ENCODE results near the gene WDR89. TPM values are rescaled to one million over a fixed set of nuclear protein-coding genes. Genes with fewer than 3 reads are reported as not detected.
"Not testable (repeated sequence)": the region's sequence is repeated elsewhere in the genome, so short reads cannot be mapped to it uniquely, and the experiment has no call there.

Gene WDR89
- total RNA-seq, 1 donor from 2014 or later: 7.7 TPM

- TF ChIP-seq CTCF (conservative IDR thresholded peaks at IDR 0.05; ENCODE audit: low read depth, low read length): no peak
- DNase-seq (ENCODE audit: low read depth): no peak
- no peak overlapping the region for H3K4me3 ChIP-seq (ENCODE audit: low read depth, low read length)
Measured at GRCh38 chr14:63624203-63624602, 17.5 kb downstream of the WDR89 start.

DNA sequence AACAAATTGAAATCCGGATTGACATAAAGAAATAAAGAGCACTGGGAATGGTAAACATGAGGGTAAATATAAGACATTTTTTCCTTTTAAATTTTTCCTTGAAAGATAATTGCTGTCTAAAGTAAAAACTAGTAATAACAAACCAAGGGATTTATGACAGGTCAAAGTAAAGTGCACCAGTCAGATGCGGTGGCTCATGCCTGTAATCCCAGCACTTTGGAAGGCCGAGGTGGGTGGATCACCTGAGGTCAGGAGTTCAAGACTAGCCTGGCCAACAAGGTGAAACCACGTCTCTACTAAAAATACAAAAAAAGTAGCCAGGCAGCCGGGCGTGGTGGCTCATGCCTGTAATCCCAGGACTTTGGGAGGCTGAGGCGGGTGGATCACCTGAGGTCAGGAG is 19.7 kb downstream of the WDR89 start:
- not testable (repeated sequence) for H3K4me3 ChIP-seq (ENCODE audit: low read depth, low read length); DNase-seq (ENCODE audit: low read depth)

- TF ChIP-seq CTCF (conservative IDR thresholded peaks at IDR 0.05; ENCODE audit: low read depth, low read length): no peak
- DNase-seq (ENCODE audit: low read depth): no peak
- no peak overlapping the region for H3K4me3 ChIP-seq (ENCODE audit: low read depth, low read length)
Measured at GRCh38 chr14:63616015-63616414, 25.7 kb downstream of the WDR89 start.

DNA sequence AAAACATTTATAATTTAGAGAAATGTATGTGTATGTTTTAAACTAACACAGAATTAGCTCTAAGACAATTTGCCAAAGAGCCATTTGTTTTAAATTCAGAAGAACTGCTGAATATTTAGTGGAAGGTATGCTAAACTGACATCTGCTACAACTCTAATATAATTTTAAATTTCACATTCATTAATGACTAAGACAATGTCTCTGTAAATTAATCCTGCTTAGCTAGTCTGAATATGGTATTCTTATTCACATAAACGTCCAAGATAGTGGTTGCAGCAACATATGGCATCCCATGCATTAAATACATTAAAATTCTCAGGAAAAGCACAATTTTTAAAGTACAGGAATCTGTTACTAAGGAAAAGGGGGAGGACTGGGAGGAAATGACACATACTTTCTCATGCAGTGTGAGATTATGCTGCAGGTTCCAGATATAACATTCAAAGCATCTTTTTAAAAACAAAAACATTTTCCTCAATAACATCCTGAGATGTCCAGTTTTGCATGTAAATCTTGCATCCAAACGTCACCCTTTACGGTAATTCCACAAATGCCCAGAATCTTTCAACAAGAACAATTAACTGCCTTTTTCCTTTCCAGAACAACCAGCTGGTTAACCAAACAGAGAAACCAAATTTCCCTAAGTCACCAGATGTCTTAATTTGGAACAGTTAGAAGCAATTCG is 26.9 kb downstream of the WDR89 start:
- H3K4me3 ChIP-seq (ENCODE audit: low read depth, low read length): no peak overlapping the region
- DNase-seq (ENCODE audit: low read depth): no peak
- no peak for TF ChIP-seq CTCF (conservative IDR thresholded peaks at IDR 0.05; ENCODE audit: low read depth, low read length)

- no peak overlapping the region for H3K4me3 ChIP-seq (ENCODE audit: low read depth, low read length)
- TF ChIP-seq CTCF (conservative IDR thresholded peaks at IDR 0.05; ENCODE audit: low read depth, low read length): no peak
- no peak for DNase-seq (ENCODE audit: low read depth)
Measured at GRCh38 chr14:63611078-63611477, 30.6 kb downstream of the WDR89 start.

DNA sequence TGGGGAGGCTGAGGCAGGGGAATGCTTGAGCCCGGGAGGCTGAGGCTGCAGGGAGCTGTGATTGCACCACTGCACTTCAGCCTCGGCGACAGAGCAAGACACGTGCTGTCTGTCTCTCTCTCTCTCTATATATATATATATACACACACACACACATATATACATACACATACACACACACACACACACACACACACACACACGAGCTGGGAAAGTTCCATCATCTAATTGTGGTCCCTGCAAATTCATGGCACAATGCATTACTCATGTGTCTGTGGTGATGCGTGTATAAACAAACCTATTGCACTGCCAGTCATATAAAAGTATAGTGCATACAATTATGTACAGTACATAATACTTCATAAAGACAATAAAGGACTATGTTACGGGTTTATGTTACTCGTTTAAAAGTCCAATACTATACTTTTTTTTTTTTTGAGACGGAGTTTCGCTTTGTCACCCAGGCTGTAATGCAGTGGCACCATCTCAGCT is 36.6 kb downstream of the WDR89 start:
- DNase-seq (ENCODE audit: low read depth): no peak
- no peak for TF ChIP-seq CTCF (conservative IDR thresholded peaks at IDR 0.05; ENCODE audit: low read depth, low read length)
- no peak overlapping the region for H3K4me3 ChIP-seq (ENCODE audit: low read depth, low read length)

DNA sequence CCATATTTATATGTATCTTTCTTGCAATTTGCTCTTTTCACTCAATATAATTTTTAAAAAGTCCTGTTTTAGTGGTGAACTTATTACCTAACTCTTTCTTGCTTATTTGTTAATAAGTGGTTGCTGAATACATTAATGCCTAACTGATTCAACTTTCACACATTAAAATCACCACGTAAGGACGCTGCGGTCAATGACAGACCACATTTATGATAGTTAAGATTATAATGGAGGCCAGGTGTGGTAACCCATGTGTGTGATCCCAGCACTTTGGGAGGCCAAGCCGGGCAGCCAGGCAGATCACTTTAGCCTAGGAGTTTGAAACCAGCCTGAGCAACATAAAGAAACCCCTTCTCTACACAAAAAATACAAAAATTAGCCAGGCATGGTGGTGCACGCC is 37.0 kb downstream of the WDR89 start:
- H3K4me3 ChIP-seq (ENCODE audit: low read depth, low read length): no peak overlapping the region
- no peak for TF ChIP-seq CTCF (conservative IDR thresholded peaks at IDR 0.05; ENCODE audit: low read depth, low read length)
- DNase-seq (ENCODE audit: low read depth): peak; percentile 26

All from epithelial cell of proximal tubule (primary cell).